Right atrium auricular region (tissue), 2 donors: ENCODE measurements around the gene ZNF516. TPM values are rescaled to one million over a fixed set of nuclear protein-coding genes. Genes with fewer than 3 reads are reported as not detected.
"Not testable (repeated sequence)": the region's sequence is repeated elsewhere in the genome, so short reads cannot be mapped to it uniquely, and the experiment has no call there.

Experiments
- DNase-seq: peaks from one replicate; pipeline ENCODE4 v3.0.0-alpha.2; 2019; ENCODE audit warnings: low spot score
- H3K27ac ChIP-seq, 2 donors: fragments of 200-600 bp; sonication (generic); 1 replicate in 1 of 2; 2 replicates in 1 of 2; pipeline ENCODE4 v1.5.1; 2016 to 2019
- H3K27me3 ChIP-seq, 2 donors: fragments of 200-600 bp; sonication (generic); one replicate each; pipeline versions ENCODE4 v1.5.1 to v1.6.0; 2017 to 2019
- H3K36me3 ChIP-seq: fragments of 200-600 bp; sonication (generic); one replicate; pipeline ENCODE4 v1.5.1; 2016
- H3K4me1 ChIP-seq, 2 donors: fragments of 200-600 bp; sonication (generic); one replicate each; pipeline versions ENCODE4 v1.5.1 to v1.6.0; 2017 to 2019
- H3K4me3 ChIP-seq, 2 donors: fragments of 200-600 bp; sonication (generic); 1 replicate in 1 of 2; 2 replicates in 1 of 2; pipeline ENCODE4 v1.5.1; 2017 to 2019; ENCODE audit warnings: mild to moderate bottlenecking in 1 of 2, moderate library complexity in 1 of 2
- H3K9me3 ChIP-seq, 2 donors: fragments of 200-600 bp; sonication (generic); one replicate each; pipeline ENCODE4 v1.5.1; 2019
- total RNA-seq, 2 donors: library from RNA; depleted of rRNA; stranded (reverse); fragments of >200 nt; gene quantifications; one replicate each; pipeline ENCODE4 v1.1.0, GENCODE V29; 2016
- TF ChIP-seq, protein P1 (sequence below), 2 donors: fragments of 200-600 bp; sonication (generic); IDR thresholded peaks; one replicate each; pipeline ENCODE4 v1.5.1; 2019; ENCODE audit warnings: antibody characterized with exemption in 2 of 2

ZNF516 gene
- total RNA-seq, 2 donors from 2014 or later, result 11.0 to 14.0 TPM

DNA sequence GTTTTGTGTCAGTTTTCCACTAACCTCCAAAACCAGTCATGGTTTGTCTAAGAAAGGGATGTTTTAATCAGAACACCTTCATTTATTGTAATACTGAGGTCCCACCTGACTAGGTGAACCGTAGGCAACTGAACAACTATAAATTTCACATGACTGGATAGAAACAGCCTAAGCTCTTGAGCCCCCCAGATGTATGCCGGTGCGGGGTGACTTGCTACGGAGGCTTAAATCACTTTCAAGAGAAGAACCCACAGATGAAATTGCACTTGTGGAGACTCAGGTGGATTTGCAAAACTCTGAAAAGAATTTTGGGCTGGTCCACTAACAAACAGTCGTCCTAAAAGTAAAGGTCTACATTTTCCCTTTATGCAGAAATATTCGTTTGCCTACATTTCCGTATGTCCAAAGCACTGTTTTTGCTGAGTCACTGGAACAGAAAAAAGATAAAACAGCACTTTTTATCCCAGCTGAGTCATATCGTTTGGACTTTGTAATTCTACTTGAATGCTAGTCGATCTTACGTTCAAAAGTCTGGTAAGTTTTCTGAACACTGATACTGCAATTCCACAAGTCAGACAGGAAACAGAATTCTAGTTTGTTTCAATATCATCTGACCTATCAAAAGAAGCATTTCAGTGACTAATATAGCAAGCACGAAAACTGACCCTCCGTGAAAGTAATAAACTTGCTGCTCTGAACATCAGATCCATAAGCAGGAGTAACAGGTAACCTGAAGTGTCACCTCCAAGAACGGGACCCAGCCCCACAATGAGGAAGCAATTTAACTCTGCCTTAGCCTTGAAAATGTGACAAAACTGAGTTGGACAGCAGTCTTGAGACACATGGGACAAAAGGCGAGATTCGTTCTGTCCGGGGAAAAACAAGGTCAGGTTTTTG, 18.1 kb downstream of the ZNF516 start:
- Histone ChIP-seq H3K27me3 (no peaks in the 10 kb centered on the region), H3K9me3 (no peaks in the 10 kb centered on the region), H3K27ac (peak overlapping the region; percentile 57 to 59), H3K36me3 (no peaks in the 10 kb centered on the region), H3K4me1 (peaks cover 4 to 14% of the 10 kb centered on the region in 2 donors), H3K4me3 (peak overlapping the region; percentile 12 to 15)
- DNase-seq, result peak; percentile 54
- TF ChIP-seq, protein P1, sequence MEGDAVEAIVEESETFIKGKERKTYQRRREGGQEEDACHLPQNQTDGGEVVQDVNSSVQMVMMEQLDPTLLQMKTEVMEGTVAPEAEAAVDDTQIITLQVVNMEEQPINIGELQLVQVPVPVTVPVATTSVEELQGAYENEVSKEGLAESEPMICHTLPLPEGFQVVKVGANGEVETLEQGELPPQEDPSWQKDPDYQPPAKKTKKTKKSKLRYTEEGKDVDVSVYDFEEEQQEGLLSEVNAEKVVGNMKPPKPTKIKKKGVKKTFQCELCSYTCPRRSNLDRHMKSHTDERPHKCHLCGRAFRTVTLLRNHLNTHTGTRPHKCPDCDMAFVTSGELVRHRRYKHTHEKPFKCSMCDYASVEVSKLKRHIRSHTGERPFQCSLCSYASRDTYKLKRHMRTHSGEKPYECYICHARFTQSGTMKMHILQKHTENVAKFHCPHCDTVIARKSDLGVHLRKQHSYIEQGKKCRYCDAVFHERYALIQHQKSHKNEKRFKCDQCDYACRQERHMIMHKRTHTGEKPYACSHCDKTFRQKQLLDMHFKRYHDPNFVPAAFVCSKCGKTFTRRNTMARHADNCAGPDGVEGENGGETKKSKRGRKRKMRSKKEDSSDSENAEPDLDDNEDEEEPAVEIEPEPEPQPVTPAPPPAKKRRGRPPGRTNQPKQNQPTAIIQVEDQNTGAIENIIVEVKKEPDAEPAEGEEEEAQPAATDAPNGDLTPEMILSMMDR (IDR thresholded peaks at IDR 0.05), result no peak

DNA sequence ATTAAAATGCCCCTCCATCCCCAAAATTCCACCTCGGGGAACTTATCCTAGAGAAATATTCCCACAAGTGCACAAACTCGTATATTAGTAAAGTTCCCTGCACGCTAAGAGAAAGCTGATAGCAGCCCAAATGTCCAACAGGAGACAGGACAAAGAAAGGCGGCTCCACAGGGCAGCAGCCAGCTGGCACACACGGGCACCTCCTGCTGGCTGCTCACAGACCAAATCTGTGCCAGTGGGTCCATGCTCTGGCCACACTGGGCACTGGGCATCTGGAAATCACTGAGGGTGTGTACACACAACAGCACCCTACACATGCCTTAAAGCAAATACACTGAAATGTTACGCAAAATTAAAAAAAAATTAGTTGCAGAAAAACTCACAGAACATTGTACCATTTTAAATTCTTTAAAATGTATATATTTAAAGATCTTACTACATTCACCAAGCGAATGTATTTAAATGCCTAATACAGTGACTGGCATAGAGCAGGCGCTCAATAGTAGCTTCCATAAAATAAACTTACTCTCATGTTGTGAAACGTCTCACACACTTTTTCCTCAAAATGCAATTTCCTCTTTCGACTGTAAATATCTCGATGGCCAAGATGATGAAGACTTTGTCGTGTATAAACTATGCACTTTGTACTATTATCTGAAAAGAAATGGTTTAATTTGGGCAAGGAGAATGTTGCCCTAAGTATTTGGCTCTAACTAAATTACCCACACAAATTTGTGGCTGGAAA, 19.4 kb downstream of the ZNF516 start:
- Histone ChIP-seq H3K4me3 (no peak overlapping the region), H3K4me1 (peaks cover 4 to 14% of the 10 kb centered on the region in 2 donors), H3K27ac (no peak overlapping the region), H3K27me3 (no peaks in the 10 kb centered on the region), H3K36me3 (no peaks in the 10 kb centered on the region), H3K9me3 (no peaks in the 10 kb centered on the region)
- DNase-seq, result peak; percentile 46
- TF ChIP-seq, protein P1 (IDR thresholded peaks at IDR 0.05), result no peak

DNA sequence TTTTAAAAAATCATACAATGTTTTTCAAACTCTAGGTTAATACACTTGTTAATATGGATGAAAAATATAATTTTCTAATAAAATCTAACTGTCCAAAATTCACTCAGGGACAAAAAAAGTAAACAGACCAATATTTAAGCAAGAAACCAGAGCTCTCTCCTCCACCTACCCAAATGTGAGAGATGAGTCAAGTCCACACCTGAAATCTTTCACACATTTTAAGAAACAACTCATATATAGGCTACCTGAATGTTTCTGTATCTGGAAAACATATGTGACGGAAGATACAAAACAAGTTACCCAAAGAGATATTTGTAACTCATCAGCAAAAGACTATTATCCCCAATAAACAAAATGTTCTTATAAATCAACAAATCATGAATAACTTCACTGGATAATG, 20.2 kb downstream of the ZNF516 start:
- TF ChIP-seq, protein P1 (IDR thresholded peaks at IDR 0.05), result no peak
- Histone ChIP-seq H3K27me3 (no peaks in the 10 kb centered on the region), H3K4me1 (peaks cover 4 to 14% of the 10 kb centered on the region in 2 donors), H3K36me3 (no peaks in the 10 kb centered on the region), H3K9me3 (no peaks in the 10 kb centered on the region), H3K4me3 (no peak overlapping the region), H3K27ac (no peak overlapping the region)
- no peak for DNase-seq

DNA sequence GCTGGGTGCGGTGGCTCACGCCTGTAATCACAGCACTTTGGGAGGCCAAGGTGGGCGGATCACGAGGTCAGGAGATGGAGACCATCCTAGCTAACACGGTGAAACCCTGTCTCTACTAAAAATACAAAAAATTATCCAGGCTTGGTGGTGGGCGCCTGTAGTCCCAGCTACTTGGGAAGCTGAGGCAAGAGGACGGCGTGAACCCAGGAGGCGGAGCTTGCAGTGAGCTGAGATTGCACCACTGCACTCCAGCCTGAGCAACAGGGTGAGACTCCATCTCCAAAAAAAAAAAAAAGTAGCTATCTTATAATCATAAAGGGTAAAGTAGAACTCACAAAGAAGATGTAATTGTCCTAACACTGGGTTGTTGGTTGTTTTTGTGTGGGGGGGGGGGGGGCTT, 21.5 kb downstream of the ZNF516 start:
- not testable (repeated sequence) for H3K9me3 ChIP-seq, H3K4me3 ChIP-seq, DNase-seq, H3K36me3 ChIP-seq, H3K27me3 ChIP-seq, H3K27ac ChIP-seq
- peaks cover 4 to 17% of the 10 kb centered on the region in 2 donors for H3K4me1 ChIP-seq

DNA sequence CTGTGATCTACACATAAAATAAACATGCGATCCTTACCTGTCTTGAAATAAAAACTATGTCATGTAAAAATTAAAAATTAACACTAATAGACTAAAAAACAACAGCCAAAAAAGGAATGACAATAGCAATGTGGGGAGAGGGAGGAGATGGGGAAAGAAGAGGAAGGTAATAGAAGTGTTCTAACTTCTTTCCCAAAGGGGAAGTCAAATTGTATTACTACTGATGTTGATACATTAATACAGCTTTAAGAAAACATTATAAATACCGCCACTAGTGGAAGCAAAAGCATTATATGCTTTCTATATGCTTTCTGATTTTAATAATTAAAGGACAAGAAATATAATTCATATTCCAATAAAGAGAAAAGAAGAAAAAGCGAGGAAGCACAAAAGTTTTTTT, 22.2 kb downstream of the ZNF516 start:
- TF ChIP-seq, protein P1 (IDR thresholded peaks at IDR 0.05), result no peak
- DNase-seq, result no peak
- H3K4me1 ChIP-seq, result peaks cover 4 to 24% of the 10 kb centered on the region in 2 donors
- H3K4me3 ChIP-seq, result no peak overlapping the region
- H3K27me3 ChIP-seq, result no peaks in the 10 kb centered on the region
- no peaks in the 10 kb centered on the region for H3K36me3 ChIP-seq
- H3K9me3 ChIP-seq, result no peaks in the 10 kb centered on the region
- H3K27ac ChIP-seq, result no peak overlapping the region

DNA sequence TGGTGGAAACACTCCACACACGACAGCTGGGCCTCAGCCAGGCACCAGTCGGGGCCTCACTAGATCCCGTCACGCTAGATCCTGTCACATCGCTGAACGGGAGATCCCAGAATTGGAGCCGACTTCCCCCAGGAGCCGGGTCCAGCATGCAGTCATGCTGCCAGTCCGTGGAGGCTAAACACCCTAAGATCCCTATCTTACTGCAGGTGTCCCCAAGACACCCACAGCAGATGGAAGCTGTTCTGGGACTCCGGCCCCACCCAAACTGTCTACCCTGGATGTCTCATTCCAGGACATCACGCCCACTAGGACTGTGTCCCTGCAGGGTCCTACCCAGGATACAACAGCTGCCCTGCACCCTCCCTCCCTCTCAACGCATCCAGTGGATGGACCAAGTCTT, 23.4 kb downstream of the ZNF516 start:
- H3K4me1 ChIP-seq, result peaks cover 0 to 22% of the 10 kb centered on the region in 2 donors
- no peak overlapping the region for H3K27ac ChIP-seq
- H3K27me3 ChIP-seq, result no peaks in the 10 kb centered on the region
- H3K36me3 ChIP-seq, result no peaks in the 10 kb centered on the region
- DNase-seq, result peak; percentile 30
- H3K4me3 ChIP-seq, result no peak overlapping the region
- TF ChIP-seq, protein P1 (IDR thresholded peaks at IDR 0.05), result no peak
- H3K9me3 ChIP-seq, result no peaks in the 10 kb centered on the region
